ENCODE measurements around the gene TLCD3A. TPM values are rescaled to one million over a fixed set of nuclear protein-coding genes. Genes with fewer than 3 reads are reported as not detected.
"Not testable (repeated sequence)": the region's sequence is repeated elsewhere in the genome, so short reads cannot be mapped to it uniquely, and the experiment has no call there.

TLCD3A gene
- total and polyA plus RNA-seq, 2 donors (not counting 1 experiment from before 2014, with no cell fraction given), result 7.6 to 54.7 TPM

GRCh38 chr17:790874-791247, 58.5 kb downstream of the TLCD3A start:
- not testable (repeated sequence) for H4K20me1 ChIP-seq (ENCODE audit: control insufficient read depth, extremely low read depth, insufficient read depth, low read length)

DNA sequence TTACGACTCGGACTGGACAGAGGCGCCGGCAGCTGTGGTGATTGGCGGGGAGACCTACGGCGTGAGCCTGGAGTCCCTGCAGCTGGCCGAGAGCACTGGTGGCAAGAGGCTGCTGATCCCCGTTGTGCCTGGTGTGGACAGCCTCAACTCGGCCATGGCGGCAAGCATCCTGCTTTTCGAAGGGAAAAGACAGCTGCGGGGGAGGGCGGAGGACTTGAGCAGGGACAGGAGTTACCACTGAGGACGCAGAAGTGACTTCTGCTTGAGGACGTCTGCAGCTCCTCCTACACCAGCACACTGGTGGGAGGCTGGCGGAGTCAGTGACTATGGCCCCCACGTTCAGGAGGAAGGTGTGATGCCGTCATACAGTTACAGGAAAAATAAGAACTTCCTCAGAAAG, 59.4 kb downstream of the TLCD3A start:
- H4K20me1 ChIP-seq (ENCODE audit: control insufficient read depth, extremely low read depth, insufficient read depth, low read length), result no peaks in the 10 kb centered on the region
- no peak overlapping the region for H3K9ac ChIP-seq (ENCODE audit: insufficient read depth, low read length)
- H3K79me2 ChIP-seq (ENCODE audit: control insufficient read depth, insufficient read depth, low read length), result no peaks in the 10 kb centered on the region
- no peaks in the 10 kb centered on the region for H3K9me3 ChIP-seq (ENCODE audit: control insufficient read depth, insufficient read depth, low read depth, low read length)
- H3K4me1 ChIP-seq (ENCODE audit: control insufficient read depth, extremely low read depth, insufficient read depth, low read length), result peaks cover 3% of the 10 kb centered on the region
- no peak for DNase-seq (ENCODE audit: low read depth in 2 of 2)
- H3K27ac ChIP-seq (ENCODE audit: insufficient read depth, low read length), result no peak overlapping the region
- no peak overlapping the region for H3K4me2 ChIP-seq (ENCODE audit: extremely low read depth, insufficient read depth, low read length)
- no peaks in the 10 kb centered on the region for H3K27me3 ChIP-seq (ENCODE audit: control insufficient read depth, insufficient read depth, low read length)
- TF ChIP-seq EZH2 (IDR thresholded peaks at IDR 0.05; ENCODE audit: low read length, missing control alignments) (no peak), CTCF (conservative IDR thresholded peaks at IDR 0.05 in 1 of 2, IDR thresholded peaks at IDR 0.05 in 1 of 2; ENCODE audit: low read depth in 1 of 2, low read length in 2 of 2) (no peak)
- H3K36me3 ChIP-seq (ENCODE audit: control insufficient read depth, insufficient read depth, low read length), result peaks cover 21% of the 10 kb centered on the region
- no peak overlapping the region for H3K4me3 ChIP-seq (replicated peaks in 1 of 4; ENCODE audit: control extremely low read depth in 1 of 4, insufficient read depth in 1 of 4, low read depth in 3 of 4, low read length in 4 of 4)
- no peak overlapping the region for H2AFZ ChIP-seq (ENCODE audit: low read length)

More at GRCh38 chr17:790874-791247, 58.5 kb downstream of the TLCD3A start:
- peaks cover 21% of the 10 kb centered on the region for H3K36me3 ChIP-seq (ENCODE audit: control insufficient read depth, insufficient read depth, low read length)
- not testable (repeated sequence) for H3K4me1 ChIP-seq (ENCODE audit: control insufficient read depth, extremely low read depth, insufficient read depth, low read length); H3K27ac ChIP-seq (ENCODE audit: insufficient read depth, low read length); H3K9me3 ChIP-seq (ENCODE audit: control insufficient read depth, insufficient read depth, low read depth, low read length); H2AFZ ChIP-seq (ENCODE audit: low read length); DNase-seq (ENCODE audit: low read depth in 2 of 2); H3K4me2 ChIP-seq (ENCODE audit: extremely low read depth, insufficient read depth, low read length); H3K4me3 ChIP-seq (replicated peaks in 1 of 4; ENCODE audit: control extremely low read depth in 1 of 4, insufficient read depth in 1 of 4, low read depth in 3 of 4, low read length in 4 of 4); H3K27me3 ChIP-seq (ENCODE audit: control insufficient read depth, insufficient read depth, low read length); H3K79me2 ChIP-seq (ENCODE audit: control insufficient read depth, insufficient read depth, low read length); H3K9ac ChIP-seq (ENCODE audit: insufficient read depth, low read length)

- Histone ChIP-seq H3K9ac (ENCODE audit: insufficient read depth, low read length) (no peak overlapping the region), H3K4me1 (ENCODE audit: control insufficient read depth, extremely low read depth, insufficient read depth, low read length) (peaks cover 3% of the 10 kb centered on the region), H2AFZ (ENCODE audit: low read length) (no peak overlapping the region), H3K4me3 (replicated peaks in 1 of 4; ENCODE audit: control extremely low read depth in 1 of 4, insufficient read depth in 1 of 4, low read depth in 3 of 4, low read length in 4 of 4) (no peak overlapping the region), H3K27ac (ENCODE audit: insufficient read depth, low read length) (peak overlapping the region; percentile 39), H3K4me2 (ENCODE audit: extremely low read depth, insufficient read depth, low read length) (no peak overlapping the region), H3K36me3 (ENCODE audit: control insufficient read depth, insufficient read depth, low read length) (peaks cover 23% of the 10 kb centered on the region), H3K27me3 (ENCODE audit: control insufficient read depth, insufficient read depth, low read length) (no peaks in the 10 kb centered on the region), H3K9me3 (ENCODE audit: control insufficient read depth, insufficient read depth, low read depth, low read length) (no peaks in the 10 kb centered on the region), H4K20me1 (ENCODE audit: control insufficient read depth, extremely low read depth, insufficient read depth, low read length) (no peaks in the 10 kb centered on the region), H3K79me2 (ENCODE audit: control insufficient read depth, insufficient read depth, low read length) (no peaks in the 10 kb centered on the region)
- DNase-seq (ENCODE audit: low read depth in 2 of 2), result peak; percentile 13 to 32
- TF ChIP-seq CTCF (conservative IDR thresholded peaks at IDR 0.05 in 1 of 2, IDR thresholded peaks at IDR 0.05 in 1 of 2; ENCODE audit: low read depth in 1 of 2, low read length in 2 of 2) (no peak), EZH2 (IDR thresholded peaks at IDR 0.05; ENCODE audit: low read length, missing control alignments) (no peak)
Observed at GRCh38 chr17:792277-792676, 59.9 kb downstream of the TLCD3A start.

Other genes starting within 250 kb of the TLCD3A start
- gene VPS53, start 17.8 kb upstream of the TLCD3A start, total RNA-seq, result 10.8 and 14.7 TPM in 2 replicates
- 32.8 and 41.3 TPM in 2 replicates for gene VPS53, start 17.8 kb upstream of the TLCD3A start, polyA plus RNA-seq
- gene GEMIN4, start 19.7 kb downstream of the TLCD3A start, total RNA-seq, result 7.4 and 10.0 TPM in 2 replicates
- 9.3 and 14.2 TPM in 2 replicates for gene GEMIN4, start 19.7 kb downstream of the TLCD3A start, polyA plus RNA-seq
- gene GLOD4, start 49.7 kb downstream of the TLCD3A start, total RNA-seq, result 31.7 and 40.6 TPM in 2 replicates
- 62.8 and 70.2 TPM in 2 replicates for gene GLOD4, start 49.7 kb downstream of the TLCD3A start, polyA plus RNA-seq
- 17.5 and 21.1 TPM in 2 replicates for gene MRM3, start 49.8 kb downstream of the TLCD3A start, total RNA-seq
- 10.4 and 12.7 TPM in 2 replicates for gene MRM3, start 49.8 kb downstream of the TLCD3A start, polyA plus RNA-seq
- gene NXN, start 247.2 kb downstream of the TLCD3A start, total RNA-seq, result 48.0 and 53.8 TPM in 2 replicates
- 38.5 and 75.6 TPM in 2 replicates for gene NXN, start 247.2 kb downstream of the TLCD3A start, polyA plus RNA-seq

Data from fibroblast of lung (primary cell).